HG03521 (cell line): ENCODE results near the gene ZYG11A.

Experiments used
- ATAC-seq: cut with Tn5 transposase; IDR thresholded peaks from one replicate; pipeline ENCODE4 v1.9.1; 2021; ENCODE audit warnings: mild to moderate bottlenecking, moderate library complexity; ENCODE audit not compliant: unreplicated experiment

Gene ZYG11A

GRCh38 chr1:52917156-52917555, 74.6 kb downstream of the ZYG11A start:
- ATAC-seq, result no peak

- no peak for ATAC-seq
Measured at GRCh38 chr1:52917581-52917980, 75.0 kb downstream of the ZYG11A start.

- no peak for ATAC-seq
Measured at GRCh38 chr1:52918201-52918600, 75.6 kb downstream of the ZYG11A start.

GRCh38 chr1:52919051-52919722, 76.6 kb downstream of the ZYG11A start:
- no peak for ATAC-seq

- no peak for ATAC-seq
Measured at GRCh38 chr1:52919723-52920483, 77.3 kb downstream of the ZYG11A start.

- no peak for ATAC-seq
Measured at GRCh38 chr1:52920791-52921291, 78.3 kb downstream of the ZYG11A start.

GRCh38 chr1:52925571-52926005, 83.0 kb downstream of the ZYG11A start:
- ATAC-seq, result no peak

GRCh38 chr1:52926864-52927211, 84.3 kb downstream of the ZYG11A start:
- ATAC-seq, result no peak

GRCh38 chr1:52927212-52928014, 84.9 kb downstream of the ZYG11A start, which contains the start of gene SCP2:
Gene SCP2, plus strand, starts transcription at chr1:52927276. Its CDS starts 121 bp downstream, at chr1:52927397.
- ATAC-seq, result peak; percentile 64

- ATAC-seq, result no peak
Measured at GRCh38 chr1:52928015-52928404, 85.5 kb downstream of the ZYG11A start.

- ATAC-seq, result no peak
Measured at GRCh38 chr1:52929019-52929418, 86.5 kb downstream of the ZYG11A start.

- ATAC-seq, result no peak
Measured at GRCh38 chr1:52937433-52938182, 95.0 kb downstream of the ZYG11A start.

GRCh38 chr1:52938183-52938451, 95.6 kb downstream of the ZYG11A start:
- ATAC-seq, result no peak

GRCh38 chr1:52943876-52944416, 101.4 kb downstream of the ZYG11A start:
- ATAC-seq, result no peak

GRCh38 chr1:52944566-52944965, 102.0 kb downstream of the ZYG11A start:
- ATAC-seq, result no peak
